PC-9 (cell line): ENCODE results near the gene UGDH. TPM values are rescaled to one million over a fixed set of nuclear protein-coding genes. Genes with fewer than 3 reads are reported as not detected.

Experiments
- BruUV-seq: library from RNA; stranded (reverse); fragments of 400-500 nt; replicated peaks from 2 replicates; lab custom pipeline; 2021; lab: Mats Ljungman, UMichigan
- CTCF ChIA-PET: fragments of 300-600 bp; sonication (Branson Sonifier 250); formaldehyde crosslinking; loops from one replicate; lab custom pipeline; 2022; ENCODE audit warnings: antibody characterized with exemption; lab: Charles Lee
- POLR2A ChIA-PET: fragments of 300-600 bp; sonication (Branson Sonifier 250); formaldehyde crosslinking; loops from one replicate; lab custom pipeline; 2022; ENCODE audit warnings: antibody characterized with exemption; ENCODE audit not compliant: unreplicated experiment; lab: Charles Lee
- DNase-seq, 2 experiments: peaks; one replicate each; pipeline versions ENCODE4 v3.0.0 to v3.0.0-alpha.2; 2015 to 2022; ENCODE audit warnings: mixed read lengths in 1 of 2
- H2AFZ ChIP-seq: fragments of 200-600 bp; sonication (generic); 2 replicates; pipeline ENCODE4 v1.8.1; 2017; ENCODE audit warnings: antibody characterized with exemption
- H3F3A ChIP-seq: fragments of 200-600 bp; sonication (generic); 2 replicates; pipeline ENCODE4 v1.8.1; 2017; ENCODE audit warnings: antibody characterized with exemption, mild to moderate bottlenecking, low read depth; ENCODE audit not compliant: insufficient read depth
- H3K27ac ChIP-seq: fragments of 200-600 bp; sonication (generic); 2 replicates; pipeline ENCODE4 v1.6.1; 2016; ENCODE audit warnings: mixed run types
- H3K27me3 ChIP-seq: fragments of 200-600 bp; sonication (generic); 2 replicates; pipeline ENCODE4 v1.6.1; 2016; ENCODE audit warnings: low read depth, mixed run types; ENCODE audit not compliant: insufficient read depth
- H3K36me3 ChIP-seq: fragments of 200-600 bp; sonication (generic); 2 replicates; pipeline ENCODE4 v1.6.1; 2016; ENCODE audit warnings: low read depth, mixed run types
- H3K4me1 ChIP-seq: fragments of 200-600 bp; sonication (generic); replicated peaks from 2 replicates; pipeline ENCODE4 v1.6.1; 2016; ENCODE audit warnings: mixed run types; ENCODE audit not compliant: insufficient read depth
- H3K4me2 ChIP-seq: fragments of 200-600 bp; sonication (generic); 2 replicates; pipeline ENCODE4 v1.6.1; 2017; ENCODE audit warnings: mixed run types
- H3K4me3 ChIP-seq: fragments of 200-600 bp; sonication (generic); 2 replicates; pipeline ENCODE4 v1.6.1; 2016; ENCODE audit warnings: mixed run types
- H3K79me2 ChIP-seq: fragments of 200-600 bp; sonication (generic); 2 replicates; pipeline ENCODE4 v1.6.1; 2017; ENCODE audit warnings: low read depth, mixed run types
- H3K9me2 ChIP-seq: fragments of 200-600 bp; sonication (generic); 2 replicates; pipeline ENCODE4 v1.8.1; 2017; ENCODE audit warnings: mild to moderate bottlenecking; ENCODE audit not compliant: insufficient read depth
- H3K9me3 ChIP-seq: fragments of 200-600 bp; sonication (generic); 2 replicates; pipeline ENCODE4 v1.8.1; 2016; ENCODE audit warnings: low read depth; ENCODE audit not compliant: insufficient read depth
- H4K20me1 ChIP-seq: fragments of 200-600 bp; sonication (generic); 2 replicates; pipeline ENCODE4 v1.8.1; 2017; ENCODE audit not compliant: insufficient read depth
- EZH2 ChIP-seq: fragments of 200-600 bp; sonication (generic); IDR thresholded peaks from 2 replicates; pipeline ENCODE4 v1.8.0; 2017; ENCODE audit warnings: antibody characterized with exemption, low read depth
- intact Hi-C: fragments of 100-400 bp; cut with micrococcal nuclease; formaldehyde crosslinking; loops from one replicate; pipeline ENCODE4 v1.10.0; 2022; ENCODE audit not compliant: unreplicated experiment
- total RNA-seq: library from RNA; stranded (reverse); gene quantifications from 2 replicates; pipeline ENCODE4 v1.2.3, GENCODE V29; 2021
- TF ChIP-seq, protein P1 (sequence below): fragments of 200-600 bp; sonication (generic); conservative IDR thresholded peaks from 2 replicates; pipeline ENCODE4 v1.6.1; 2017; ENCODE audit warnings: mixed run types, antibody characterized with exemption, mild to moderate bottlenecking, moderate library complexity

The UGDH gene
- total RNA-seq, 1 experiment from 2014 or later: 98.5 TPM

DNA sequence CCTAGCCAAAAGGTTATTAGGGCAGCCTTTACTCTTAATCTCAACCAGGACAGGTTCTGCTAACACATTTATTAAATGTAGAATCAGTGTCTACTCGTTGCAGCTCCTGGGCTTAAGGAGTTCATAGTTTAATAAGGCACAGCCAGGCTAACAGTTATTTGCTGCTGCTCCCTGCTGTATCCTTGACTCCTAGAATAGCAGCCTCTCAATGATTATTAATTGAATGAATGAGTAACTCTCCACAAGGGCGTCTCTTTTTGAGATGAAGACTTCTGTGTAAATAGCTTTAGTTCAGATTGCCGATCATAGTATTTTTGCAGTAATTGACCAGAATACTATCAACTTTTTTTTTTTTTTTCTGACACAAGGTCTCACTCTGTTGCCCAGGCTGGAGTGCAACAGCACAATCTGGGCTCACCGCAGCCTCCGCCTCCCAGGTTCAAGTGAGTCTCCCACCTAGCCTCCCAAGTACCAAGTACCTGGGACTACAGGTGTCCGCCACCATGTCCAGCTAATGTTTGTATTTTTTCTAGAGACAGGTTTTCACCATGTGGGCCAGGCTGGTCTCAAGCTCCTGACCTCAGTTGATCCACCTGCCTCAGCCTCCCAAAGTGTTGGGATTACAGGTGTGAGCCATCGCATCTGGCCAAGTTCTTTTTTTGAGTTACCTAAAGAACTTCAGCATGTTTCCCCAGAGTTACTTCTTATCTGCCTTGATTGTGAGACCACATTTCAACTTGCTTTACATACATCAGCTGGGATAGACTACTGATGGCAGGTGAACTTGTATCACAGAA lies 2.9 kb downstream of the UGDH start:
- no peak overlapping the region for H2AFZ ChIP-seq
- H3K4me2 ChIP-seq: peak overlapping the region; percentile 85
- H3K4me1 ChIP-seq: peaks cover 50% of the 10 kb centered on the region
- TF ChIP-seq, protein P1, sequence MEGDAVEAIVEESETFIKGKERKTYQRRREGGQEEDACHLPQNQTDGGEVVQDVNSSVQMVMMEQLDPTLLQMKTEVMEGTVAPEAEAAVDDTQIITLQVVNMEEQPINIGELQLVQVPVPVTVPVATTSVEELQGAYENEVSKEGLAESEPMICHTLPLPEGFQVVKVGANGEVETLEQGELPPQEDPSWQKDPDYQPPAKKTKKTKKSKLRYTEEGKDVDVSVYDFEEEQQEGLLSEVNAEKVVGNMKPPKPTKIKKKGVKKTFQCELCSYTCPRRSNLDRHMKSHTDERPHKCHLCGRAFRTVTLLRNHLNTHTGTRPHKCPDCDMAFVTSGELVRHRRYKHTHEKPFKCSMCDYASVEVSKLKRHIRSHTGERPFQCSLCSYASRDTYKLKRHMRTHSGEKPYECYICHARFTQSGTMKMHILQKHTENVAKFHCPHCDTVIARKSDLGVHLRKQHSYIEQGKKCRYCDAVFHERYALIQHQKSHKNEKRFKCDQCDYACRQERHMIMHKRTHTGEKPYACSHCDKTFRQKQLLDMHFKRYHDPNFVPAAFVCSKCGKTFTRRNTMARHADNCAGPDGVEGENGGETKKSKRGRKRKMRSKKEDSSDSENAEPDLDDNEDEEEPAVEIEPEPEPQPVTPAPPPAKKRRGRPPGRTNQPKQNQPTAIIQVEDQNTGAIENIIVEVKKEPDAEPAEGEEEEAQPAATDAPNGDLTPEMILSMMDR: no peak
- no peak for TF ChIP-seq EZH2
- peaks cover 90% of the 10 kb centered on the region for H3K79me2 ChIP-seq
- H3K4me3 ChIP-seq: peak overlapping the region; percentile 78; the same call in 1 of the 2 replicates
- intact Hi-C loops: no loop called here
- no peaks in the 10 kb centered on the region for H3K27me3 ChIP-seq
- H3F3A ChIP-seq: peaks cover 49% of the 10 kb centered on the region
- ChIA-PET POLR2A (no interaction called here), CTCF (no interaction called here)
- H3K36me3 ChIP-seq: peaks cover 29% of the 10 kb centered on the region; the same call in 1 of the 2 replicates
- H3K9me2 ChIP-seq: no peaks in the 10 kb centered on the region
- peak overlapping the region; percentile 32 for H3K27ac ChIP-seq
- no peaks in the 10 kb centered on the region for H3K9me3 ChIP-seq
- no TSS peak for BruUV-seq
- no peak for DNase-seq
- H4K20me1 ChIP-seq: peaks cover 9% of the 10 kb centered on the region

DNA sequence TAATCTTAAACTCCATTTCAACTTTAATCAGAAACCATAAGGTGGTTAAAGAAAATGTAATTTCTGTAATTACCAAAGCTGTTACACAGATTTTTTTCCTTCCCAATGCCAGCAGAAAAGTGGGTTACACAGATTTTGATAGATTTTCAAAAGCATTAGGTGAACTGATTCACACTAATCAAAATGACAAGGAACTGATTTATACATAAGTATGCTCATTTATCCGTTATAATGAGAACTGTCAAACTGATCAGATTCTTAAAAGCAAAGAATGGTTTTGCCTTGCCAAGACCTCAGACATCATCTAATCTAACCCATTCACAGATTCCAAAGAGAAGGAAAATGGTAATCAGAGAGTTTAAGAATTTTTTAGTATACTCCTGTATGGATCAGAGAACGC lies 5.2 kb downstream of the UGDH start:
- no peak overlapping the region for H2AFZ ChIP-seq
- ChIA-PET CTCF (interaction anchor here (0.6 kb wide), 1 partner anchor 285 kb away, joined by 3 read pairs; no protein-coding TSS in a partner anchor), POLR2A (interaction anchor here (0.7 kb wide), 1 partner anchor 478 kb away, joined by 5 read pairs; no protein-coding TSS in a partner anchor)
- no peak for DNase-seq
- H3K27me3 ChIP-seq: no peaks in the 10 kb centered on the region
- H3K79me2 ChIP-seq: peaks cover 95% of the 10 kb centered on the region
- TF ChIP-seq EZH2: no peak
- TF ChIP-seq, protein P1: no peak
- H3K4me3 ChIP-seq: peak overlapping the region; percentile 1; the same call in 1 of the 2 replicates
- H3K27ac ChIP-seq: peak overlapping the region; percentile 56
- H3K9me2 ChIP-seq: no peaks in the 10 kb centered on the region
- no TSS peak for BruUV-seq
- H3F3A ChIP-seq: peaks cover 57% of the 10 kb centered on the region
- H3K4me1 ChIP-seq: peaks cover 45% of the 10 kb centered on the region
- H3K9me3 ChIP-seq: no peaks in the 10 kb centered on the region
- peak overlapping the region; percentile 85 for H3K4me2 ChIP-seq
- intact Hi-C loops: no loop called here
- peaks cover 41% of the 10 kb centered on the region for H3K36me3 ChIP-seq
- peaks cover 9% of the 10 kb centered on the region for H4K20me1 ChIP-seq

DNA sequence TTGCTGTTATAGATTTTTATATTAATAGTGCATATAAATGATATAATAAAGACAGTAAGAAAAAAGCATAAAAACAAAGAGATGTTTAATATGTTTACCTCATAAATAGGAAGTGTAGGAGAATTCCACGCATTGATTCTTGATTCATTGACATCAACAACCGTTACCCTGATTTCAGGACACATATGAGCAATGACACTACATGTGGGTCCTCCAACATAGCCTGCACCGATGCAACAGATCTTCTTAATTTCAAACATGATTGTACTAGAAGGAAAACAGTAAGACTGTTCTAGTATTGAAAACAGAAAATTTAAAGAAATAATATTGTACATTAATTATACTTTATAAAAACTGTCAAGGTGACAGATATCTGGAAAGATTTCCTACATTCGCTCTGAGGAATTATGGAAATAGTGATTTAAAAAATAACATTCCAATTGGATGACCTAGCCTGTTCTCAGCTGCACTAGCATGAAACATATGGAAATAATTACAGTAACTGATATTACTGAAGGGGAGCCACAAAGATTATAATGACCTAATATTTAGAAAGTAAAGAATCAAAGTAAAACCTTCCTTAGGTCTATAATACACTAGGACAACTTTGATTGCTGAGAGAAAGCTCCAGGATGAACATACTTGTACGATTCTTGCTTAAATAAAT lies 5.9 kb downstream of the UGDH start:
- no peak for TF ChIP-seq EZH2
- TF ChIP-seq, protein P1: no peak
- H3K27ac ChIP-seq: peak overlapping the region; percentile 56
- POLR2A ChIA-PET: no interaction called here
- peaks cover 94% of the 10 kb centered on the region for H3K79me2 ChIP-seq
- BruUV-seq: no TSS peak
- intact Hi-C loops: no loop called here
- CTCF ChIA-PET: interaction anchor here (0.6 kb wide), 1 partner anchor 286 kb away, joined by 3 read pairs; no protein-coding TSS in a partner anchor
- H3K9me2 ChIP-seq: no peaks in the 10 kb centered on the region
- no peak overlapping the region for H2AFZ ChIP-seq
- H4K20me1 ChIP-seq: peaks cover 9% of the 10 kb centered on the region
- peaks cover 51% of the 10 kb centered on the region for H3K4me1 ChIP-seq
- no peak for DNase-seq
- H3K9me3 ChIP-seq: no peaks in the 10 kb centered on the region
- H3K4me3 ChIP-seq: no peak overlapping the region; the same call in 1 of the 2 replicates
- peaks cover 46% of the 10 kb centered on the region for H3K36me3 ChIP-seq
- H3K27me3 ChIP-seq: no peaks in the 10 kb centered on the region
- peak overlapping the region; percentile 85 for H3K4me2 ChIP-seq
- peaks cover 63% of the 10 kb centered on the region for H3F3A ChIP-seq
